Measurements from ENCODE around the gene PITX1. TPM values are rescaled to one million over a fixed set of nuclear protein-coding genes. Genes with fewer than 3 reads are reported as not detected.
A peak's percentile ranks its signal among the peaks of the same experiment; 100 is the strongest.

PITX1 gene
- total RNA-seq, 1 donor from 2014 or later: 141 TPM

- Histone ChIP-seq H3K36me3 (no peaks in the 10 kb centered on the region), H3K4me1 (peaks cover 44% of the 10 kb centered on the region), H3K27ac (peak overlapping the region; percentile 95), H3K27me3 (peaks cover 22% of the 10 kb centered on the region), H3K9me3 (no peaks in the 10 kb centered on the region), H3K4me3 (peak overlapping the region in 1 of 2 donors; percentile 57)
- TF ChIP-seq POLR2A (IDR thresholded peaks at IDR 0.05) (no peak), POLR2AphosphoS5 (IDR thresholded peaks at IDR 0.05; ENCODE audit: insufficient read depth in 1 of 2, low read depth in 1 of 2) (no peak), CTCF (IDR thresholded peaks at IDR 0.05) (no peak)
- DNase-seq (ENCODE audit: extremely low spot score in 2 of 2): no peak
- intact Hi-C loops (cut with DNase I): loop anchor here (10.0 kb wide), 1 partner anchor 745 kb away; no protein-coding TSS in a partner anchor
These were observed 4.4 kb downstream of the PITX1 start for GRCh38 chr5:135029477-135030122.

GRCh38 chr5:135028791-135029476 is 5.1 kb downstream of the PITX1 start:
- intact Hi-C loops (cut with DNase I): loop anchor here (10.0 kb wide), 1 partner anchor 744 kb away; no protein-coding TSS in a partner anchor
- TF ChIP-seq CTCF (IDR thresholded peaks at IDR 0.05) (no peak), POLR2AphosphoS5 (IDR thresholded peaks at IDR 0.05; ENCODE audit: insufficient read depth in 1 of 2, low read depth in 1 of 2) (peak in 1 of 2 donors; percentile 51)
- peak overlapping the region; percentile 18 to 57 for H3K4me3 ChIP-seq
- peaks cover 22% of the 10 kb centered on the region for H3K27me3 ChIP-seq
- H3K4me1 ChIP-seq: peaks cover 38% of the 10 kb centered on the region
- DNase-seq (ENCODE audit: extremely low spot score in 2 of 2): no peak
- H3K9me3 ChIP-seq: no peaks in the 10 kb centered on the region
- H3K36me3 ChIP-seq: no peaks in the 10 kb centered on the region
- peak overlapping the region; percentile 95 for H3K27ac ChIP-seq

- Histone ChIP-seq H3K27ac (peak overlapping the region; percentile 95), H3K4me1 (peaks cover 30% of the 10 kb centered on the region), H3K4me3 (peak overlapping the region; percentile 9 to 57), H3K9me3 (no peaks in the 10 kb centered on the region), H3K27me3 (peaks cover 18% of the 10 kb centered on the region), H3K36me3 (no peaks in the 10 kb centered on the region)
- TF ChIP-seq POLR2A (IDR thresholded peaks at IDR 0.05) (no peak), POLR2AphosphoS5 (IDR thresholded peaks at IDR 0.05; ENCODE audit: insufficient read depth in 1 of 2, low read depth in 1 of 2) (peak in 1 of 2 donors; percentile 22)
- DNase-seq (ENCODE audit: extremely low spot score in 2 of 2): no peak
- intact Hi-C loops (cut with DNase I): loop anchor here (10.0 kb wide), 1 partner anchor 743 kb away; no protein-coding TSS in a partner anchor
These were observed 6.1 kb downstream of the PITX1 start for GRCh38 chr5:135027697-135028615.

DNA sequence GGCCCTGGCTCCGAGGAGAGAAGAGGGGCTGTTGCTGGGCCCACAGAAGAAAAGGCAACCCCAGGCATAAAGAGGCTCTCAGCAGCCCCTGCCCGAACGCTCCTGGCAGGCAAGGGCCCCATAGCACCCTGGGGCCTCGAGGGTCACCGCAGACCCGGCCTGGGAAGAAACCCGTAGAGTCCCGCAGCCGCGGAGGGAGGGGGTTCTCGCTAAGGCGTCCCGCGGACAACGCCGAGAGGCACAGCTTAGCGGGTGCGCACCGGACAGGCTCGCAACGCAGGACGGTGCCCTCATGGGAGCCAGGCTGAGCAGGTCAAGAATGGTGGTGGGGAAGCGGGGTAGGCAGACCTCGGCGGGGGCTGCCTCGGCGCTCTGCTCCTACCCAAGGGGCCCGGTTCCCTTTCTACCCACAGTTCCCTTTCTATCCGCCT is 6.7 kb downstream of the PITX1 start:
- H3K9me3 ChIP-seq: no peaks in the 10 kb centered on the region
- TF ChIP-seq POLR2A (IDR thresholded peaks at IDR 0.05) (no peak), POLR2AphosphoS5 (IDR thresholded peaks at IDR 0.05; ENCODE audit: insufficient read depth in 1 of 2, low read depth in 1 of 2) (no peak), CTCF (IDR thresholded peaks at IDR 0.05) (no peak)
- intact Hi-C loops (cut with DNase I): loop anchor here (10.0 kb wide), 1 partner anchor 742 kb away; no protein-coding TSS in a partner anchor
- H3K4me3 ChIP-seq: peak overlapping the region in 1 of 2 donors; percentile 57
- H3K27ac ChIP-seq: peak overlapping the region; percentile 95
- no peak for DNase-seq (ENCODE audit: extremely low spot score in 2 of 2)
- peaks cover 17% of the 10 kb centered on the region for H3K27me3 ChIP-seq
- H3K4me1 ChIP-seq: peaks cover 23% of the 10 kb centered on the region
- no peaks in the 10 kb centered on the region for H3K36me3 ChIP-seq
